ENCODE results near the gene RPTOR.

RPTOR gene

DNA sequence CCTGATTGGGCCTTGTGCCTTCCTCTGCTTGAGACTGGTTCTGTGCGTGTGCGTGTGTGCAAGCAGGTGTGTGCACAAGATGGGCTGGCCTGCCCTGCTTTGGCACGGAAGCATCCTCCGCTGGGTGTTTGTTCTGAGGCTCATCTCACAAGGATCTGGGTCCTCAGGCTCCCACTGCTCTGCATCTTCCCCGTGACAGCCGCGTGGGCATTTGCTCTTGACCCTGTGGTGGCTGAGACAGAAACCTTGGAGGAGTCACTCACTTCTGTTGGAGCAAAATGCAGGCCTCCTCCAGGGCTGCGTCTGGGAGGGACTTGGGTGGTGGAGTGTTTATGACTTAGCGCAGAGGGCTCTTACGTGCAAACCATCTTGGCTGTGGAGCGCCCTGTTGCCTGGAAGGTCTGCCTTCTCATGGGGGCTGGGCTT is 119.2 kb downstream of the RPTOR start:
- H3K4me3 ChIP-seq (ENCODE audit: low read depth, low read length): no peak overlapping the region

DNA sequence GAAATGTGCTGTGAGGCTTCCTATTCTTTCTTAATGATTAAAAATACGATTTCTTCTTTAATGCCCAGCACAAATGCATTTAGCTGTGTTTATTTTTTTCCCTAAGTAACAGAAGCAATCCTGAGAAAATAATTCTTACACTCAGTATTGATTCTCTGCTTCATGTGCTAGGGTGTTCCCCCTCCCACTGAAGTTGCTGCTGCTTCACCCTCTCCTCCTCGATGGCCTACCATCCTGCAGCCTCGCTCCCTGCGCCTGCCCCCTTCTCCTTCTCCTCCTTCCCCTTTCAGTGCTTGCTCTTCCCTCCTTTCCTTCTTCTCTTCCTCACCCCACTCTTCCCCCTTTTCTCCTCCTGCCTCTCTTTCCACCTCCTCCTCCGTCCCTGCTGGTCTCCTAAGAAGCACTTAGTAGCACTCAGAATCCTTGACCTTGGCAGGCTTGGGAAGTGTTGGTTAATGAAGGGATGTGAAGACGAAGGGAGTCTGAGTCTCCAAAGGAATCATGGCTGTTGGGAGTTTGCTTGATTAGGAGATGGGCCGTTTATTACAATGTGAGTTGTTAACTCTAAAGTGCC is 119.7 kb downstream of the RPTOR start:
- H3K4me3 ChIP-seq (ENCODE audit: low read depth, low read length): no peak overlapping the region

DNA sequence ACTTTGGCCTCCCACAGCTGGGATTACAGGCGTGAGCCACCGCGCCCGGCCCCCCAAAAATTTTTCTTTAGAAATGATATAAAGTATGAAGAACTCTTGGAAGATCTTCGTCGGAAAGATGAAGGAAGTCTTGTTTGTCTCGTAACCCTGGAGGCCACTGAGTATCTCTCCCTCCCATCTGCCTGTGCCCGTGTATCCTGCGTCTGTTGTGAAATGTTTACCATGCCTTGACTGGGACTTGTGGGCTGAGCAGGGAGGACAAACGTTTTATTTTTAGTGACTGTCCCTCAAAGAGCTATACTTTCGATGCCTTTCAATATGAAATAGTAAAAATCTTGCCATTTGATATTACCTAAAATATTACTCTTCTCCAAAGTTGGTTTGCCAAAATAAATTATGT is 121.2 kb downstream of the RPTOR start:
- H3K4me3 ChIP-seq (ENCODE audit: low read depth, low read length): no peak overlapping the region

DNA sequence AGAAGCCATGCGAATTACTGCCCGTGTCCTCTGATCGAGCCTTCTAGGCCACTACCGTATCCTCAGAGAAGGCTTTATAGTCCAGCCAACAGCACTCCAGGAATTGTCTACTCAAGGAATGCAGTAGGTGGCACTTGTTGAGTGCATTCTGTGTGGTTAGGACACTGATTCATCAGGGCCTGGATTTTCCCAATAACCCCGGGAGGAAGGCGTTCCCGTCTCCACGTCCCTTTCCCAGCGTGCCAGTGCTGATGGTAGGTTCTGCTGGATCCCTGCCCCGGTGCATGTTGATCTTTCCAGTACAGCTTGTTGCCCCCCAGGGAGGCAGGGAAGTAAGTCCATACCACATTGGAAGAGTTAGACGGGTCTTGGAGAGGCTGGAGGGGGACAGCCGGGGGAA is 122.2 kb downstream of the RPTOR start:
- H3K4me3 ChIP-seq (ENCODE audit: low read depth, low read length): no peak overlapping the region

DNA sequence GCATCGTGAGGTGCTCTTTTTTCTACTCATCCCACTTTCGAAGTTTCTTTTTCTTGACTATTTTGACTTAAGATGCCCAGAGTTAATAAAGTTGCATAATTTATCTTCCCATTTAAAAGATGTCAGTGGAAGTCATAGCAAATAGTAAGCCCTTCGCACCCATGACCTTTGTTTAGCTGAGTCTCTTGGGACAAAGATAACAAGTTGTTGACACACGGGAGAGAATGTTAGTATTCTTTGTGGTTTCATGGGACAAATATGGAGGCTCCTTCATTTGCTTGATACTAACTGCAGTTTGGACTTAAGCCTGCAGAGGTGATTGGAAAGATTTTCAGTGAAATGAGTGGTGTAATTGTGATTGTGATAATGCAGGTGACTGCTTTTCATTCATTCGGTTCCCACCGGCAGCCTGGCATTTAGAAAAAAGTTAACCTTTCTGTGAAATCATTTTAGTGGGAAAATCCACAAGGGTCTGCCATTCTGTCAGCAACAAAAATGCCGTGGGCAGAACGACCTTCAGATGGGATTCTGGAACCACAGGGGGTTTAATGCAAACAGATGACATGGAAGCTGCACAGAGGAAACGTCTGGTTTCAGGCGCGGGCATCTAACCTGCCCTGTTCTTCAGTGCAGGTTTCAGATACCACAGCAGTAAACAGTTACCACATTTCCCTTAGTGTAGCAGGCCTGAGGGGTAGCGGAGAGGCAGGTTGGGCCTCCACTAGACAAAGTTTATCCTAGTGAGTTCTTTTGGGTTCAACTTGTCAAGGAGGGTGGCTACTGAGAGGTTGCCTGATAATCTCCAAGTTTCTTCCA is 123.0 kb downstream of the RPTOR start:
- no peak overlapping the region for H3K4me3 ChIP-seq (ENCODE audit: low read depth, low read length)

DNA sequence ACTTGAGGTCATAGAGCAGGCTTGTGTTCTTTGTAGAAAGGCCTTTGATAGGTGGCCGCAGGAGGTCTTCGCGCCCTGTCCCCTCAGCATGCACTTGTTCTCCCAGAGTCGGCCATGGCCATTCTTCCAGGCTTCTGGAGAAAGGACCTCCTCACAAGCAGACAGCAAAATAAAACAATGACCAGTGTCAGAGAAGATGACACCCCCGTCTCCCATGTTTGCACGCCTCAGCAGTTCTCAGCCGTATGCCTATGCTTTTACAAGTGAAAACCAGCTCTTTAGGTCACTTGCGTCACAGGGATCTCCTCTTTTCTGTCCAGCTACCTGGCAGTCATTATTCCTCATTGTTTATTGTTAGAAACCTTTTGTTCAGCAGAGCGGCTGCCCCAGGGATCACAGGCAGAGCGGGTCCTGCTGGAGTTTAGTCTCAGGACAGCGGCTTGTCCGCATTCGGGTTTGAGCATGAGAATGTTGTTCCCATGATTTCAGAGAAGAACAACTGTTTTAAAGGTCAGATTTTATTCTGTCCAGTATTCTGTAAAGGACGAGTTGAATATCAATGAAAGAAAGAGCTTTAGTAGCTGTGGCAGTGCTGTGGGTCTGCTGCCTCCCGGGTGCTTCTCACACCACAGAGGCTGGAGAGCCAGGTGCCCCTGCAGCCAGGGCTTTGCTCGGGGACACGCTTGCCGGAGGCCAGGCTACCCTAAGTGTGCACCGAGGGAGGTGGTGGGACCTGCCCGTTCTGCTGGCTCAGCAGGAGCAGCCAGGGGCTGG is 123.9 kb downstream of the RPTOR start:
- H3K4me3 ChIP-seq (ENCODE audit: low read depth, low read length): no peak overlapping the region

DNA sequence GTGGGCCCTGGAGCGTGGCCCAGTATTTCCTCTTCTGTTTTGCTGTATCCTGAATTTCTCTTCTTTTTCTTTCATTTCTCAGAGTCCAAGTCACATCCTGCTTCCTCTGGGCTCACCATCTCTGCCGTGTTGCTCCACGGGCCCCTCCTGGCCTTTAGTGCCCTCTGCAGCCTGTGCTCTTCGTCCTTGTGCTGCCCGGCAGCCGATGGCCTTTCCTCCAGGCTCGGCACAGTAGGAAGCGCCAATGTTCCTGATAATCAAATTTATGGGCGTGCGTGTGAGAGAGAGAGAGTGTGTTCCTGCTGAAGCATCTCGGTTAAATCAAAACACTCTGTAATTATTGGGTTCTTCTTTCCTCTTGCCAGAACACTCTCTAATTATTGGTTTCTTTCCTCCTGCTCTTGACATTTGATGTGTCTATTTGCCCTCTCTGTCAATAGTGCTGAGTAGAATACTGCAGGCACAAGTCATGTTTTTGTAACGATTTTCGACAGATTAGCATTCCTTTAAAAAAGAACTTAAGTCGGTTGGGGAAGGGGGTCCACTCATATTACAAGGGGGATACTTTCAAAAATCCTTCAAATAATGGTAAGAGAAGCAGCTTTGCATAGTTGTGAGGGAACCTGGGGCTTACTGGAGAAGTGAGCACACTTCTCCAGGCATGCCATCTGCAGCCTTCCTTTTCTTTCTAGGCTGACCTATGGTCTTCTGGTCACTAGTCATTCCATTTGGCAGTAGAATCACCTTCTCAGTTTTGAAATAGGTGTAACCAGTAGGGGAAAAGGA is 126.6 kb downstream of the RPTOR start:
- no peak overlapping the region for H3K4me3 ChIP-seq (ENCODE audit: low read depth, low read length)

DNA sequence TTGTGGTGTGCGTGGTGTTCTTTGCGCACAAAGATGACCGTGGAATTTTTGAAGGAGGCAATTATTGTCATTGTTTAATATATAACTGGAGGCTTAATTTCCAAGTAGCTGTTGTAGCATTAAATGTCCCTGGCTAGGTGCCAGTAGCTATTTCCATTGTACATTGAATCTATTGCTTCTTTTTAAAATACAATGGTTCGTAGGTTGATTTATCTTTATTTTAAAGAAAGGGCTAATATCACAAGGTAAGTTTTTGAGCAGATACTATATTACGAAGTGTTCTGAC is 127.1 kb downstream of the RPTOR start:
- no peak overlapping the region for H3K4me3 ChIP-seq (ENCODE audit: low read depth, low read length)

DNA sequence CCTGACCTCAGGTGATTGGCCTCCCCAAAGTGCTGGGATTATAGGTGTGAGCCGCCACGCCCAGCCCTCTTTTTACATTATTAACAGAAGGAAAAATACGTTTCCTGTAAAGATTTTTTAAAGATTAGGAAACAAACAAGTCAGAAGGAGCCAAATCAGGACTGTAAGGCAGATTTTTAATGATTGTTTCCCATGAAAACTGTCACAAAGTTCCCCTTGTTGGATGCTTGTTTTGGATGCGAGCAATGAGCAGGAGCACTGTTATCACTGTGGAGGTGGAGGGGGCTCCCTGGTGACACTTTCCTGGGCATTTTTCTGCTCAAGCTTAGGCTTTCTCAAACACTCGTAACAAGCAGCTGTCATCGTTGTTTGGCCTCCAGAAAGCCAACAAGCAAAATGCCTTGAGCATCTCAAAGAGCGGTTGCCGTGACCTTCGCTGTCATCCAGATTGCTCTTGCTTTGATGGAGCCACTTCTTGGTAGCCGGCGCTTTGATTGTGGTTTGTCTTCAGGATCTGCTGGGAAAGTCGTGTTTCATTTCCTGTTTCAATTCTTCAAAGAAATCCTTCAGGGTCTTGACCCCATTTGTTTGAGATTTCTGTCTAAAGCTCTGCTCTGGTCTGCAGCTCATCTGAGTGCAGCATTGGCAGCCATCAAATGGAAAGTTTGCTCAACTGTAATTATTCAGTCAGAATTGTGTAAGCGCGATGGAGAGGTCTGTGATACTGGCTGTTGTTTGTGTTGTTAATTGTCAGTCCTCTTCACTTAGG is 128.7 kb downstream of the RPTOR start:
- no peak overlapping the region for H3K4me3 ChIP-seq (ENCODE audit: low read depth, low read length)

DNA sequence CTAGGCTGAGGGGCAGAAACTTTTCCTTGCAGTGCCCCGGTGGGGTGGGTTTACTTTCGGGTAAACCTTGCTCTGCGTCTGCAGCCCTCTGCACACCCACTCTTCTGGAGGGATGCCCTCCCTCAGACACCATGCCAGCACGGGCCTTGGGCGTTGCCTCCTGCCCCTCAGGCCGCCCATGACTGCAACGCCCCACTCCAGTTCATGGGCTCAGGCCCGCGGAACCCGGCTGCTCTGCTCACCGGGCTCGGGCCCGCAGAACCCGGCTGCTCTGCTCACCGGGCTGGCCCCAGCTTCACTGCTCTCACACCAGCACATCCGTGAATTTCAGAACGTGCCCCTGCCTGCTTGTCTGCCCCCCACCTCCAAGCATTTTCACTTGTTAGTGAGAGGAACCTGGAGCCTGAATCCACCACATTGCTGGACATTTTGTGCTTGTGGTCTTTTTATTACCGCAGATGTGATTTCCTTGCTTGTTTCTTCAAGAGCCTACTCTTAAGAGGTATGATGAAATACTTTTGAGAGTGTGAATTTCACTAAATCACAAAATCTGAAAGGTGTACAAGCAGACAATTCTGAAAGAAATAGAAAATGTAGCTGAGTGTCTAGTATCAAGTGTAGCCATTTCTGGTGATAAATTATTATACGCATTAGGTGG is 130.9 kb downstream of the RPTOR start:
- no peak overlapping the region for H3K4me3 ChIP-seq (ENCODE audit: low read depth, low read length)

DNA sequence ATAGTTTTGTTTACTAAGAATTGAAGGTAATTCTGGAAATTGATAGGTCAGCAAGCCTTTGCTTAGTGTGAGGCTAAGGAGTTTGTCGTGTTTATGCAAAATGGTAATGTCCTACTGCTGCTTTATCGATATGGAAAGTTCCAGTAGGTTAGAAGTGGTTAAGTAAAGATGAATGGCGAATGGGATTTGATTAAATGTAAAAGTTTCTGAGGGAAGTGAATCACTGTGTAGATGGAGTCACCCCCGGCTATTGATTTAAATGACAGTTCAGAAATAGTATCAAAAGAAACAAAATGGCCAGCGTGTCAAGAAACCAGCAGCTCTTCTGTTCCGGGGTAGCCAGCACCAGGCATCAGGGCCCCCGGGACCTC is 131.4 kb downstream of the RPTOR start:
- no peak overlapping the region for H3K4me3 ChIP-seq (ENCODE audit: low read depth, low read length)

DNA sequence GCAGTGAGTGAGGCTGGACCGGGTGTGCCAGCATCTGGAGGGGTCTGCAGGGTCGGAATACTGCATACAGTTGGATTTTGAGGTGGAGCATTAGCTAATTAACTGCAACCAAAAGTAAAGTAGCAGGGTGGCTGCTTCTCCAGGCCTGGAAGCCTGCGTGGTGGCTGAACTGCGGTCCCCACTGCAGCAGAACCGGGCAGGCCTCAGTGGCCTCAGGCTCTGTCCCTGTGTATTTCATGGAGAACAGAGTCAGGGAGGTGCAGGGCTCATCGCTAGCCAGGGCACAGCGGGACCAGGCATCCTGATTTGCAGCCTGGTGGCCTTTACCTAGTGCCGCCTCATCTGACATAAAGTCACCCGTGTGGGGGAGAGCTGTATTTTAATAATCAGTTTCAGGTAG is 131.9 kb downstream of the RPTOR start:
- H3K4me3 ChIP-seq (ENCODE audit: low read depth, low read length): no peak overlapping the region

DNA sequence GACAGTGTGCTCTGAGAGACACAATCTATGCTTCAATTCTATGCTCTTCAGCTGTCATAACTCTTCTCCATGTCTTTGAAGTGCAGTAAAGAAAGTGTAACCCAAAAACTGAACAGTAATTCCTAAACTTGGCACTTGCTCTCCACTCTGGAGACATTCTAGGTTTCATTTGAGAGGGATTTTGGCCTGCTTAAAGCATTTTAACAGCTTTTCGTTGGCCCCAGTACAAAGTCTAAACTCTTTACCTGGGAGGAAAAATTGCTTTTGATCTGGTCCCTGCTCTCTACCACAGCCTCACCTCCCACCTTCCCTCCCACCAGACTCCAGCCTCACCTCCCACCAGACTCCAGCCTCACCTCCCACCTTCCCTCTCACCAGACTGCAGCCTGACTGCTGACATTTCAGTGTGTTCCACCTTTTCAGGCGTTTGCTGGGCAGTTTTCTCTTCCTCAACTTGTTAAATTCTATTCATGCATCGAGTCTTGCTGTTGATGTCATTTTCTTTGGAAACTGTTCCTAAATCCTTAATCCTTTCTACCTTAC is 132.6 kb downstream of the RPTOR start:
- H3K4me3 ChIP-seq (ENCODE audit: low read depth, low read length): no peak overlapping the region

DNA sequence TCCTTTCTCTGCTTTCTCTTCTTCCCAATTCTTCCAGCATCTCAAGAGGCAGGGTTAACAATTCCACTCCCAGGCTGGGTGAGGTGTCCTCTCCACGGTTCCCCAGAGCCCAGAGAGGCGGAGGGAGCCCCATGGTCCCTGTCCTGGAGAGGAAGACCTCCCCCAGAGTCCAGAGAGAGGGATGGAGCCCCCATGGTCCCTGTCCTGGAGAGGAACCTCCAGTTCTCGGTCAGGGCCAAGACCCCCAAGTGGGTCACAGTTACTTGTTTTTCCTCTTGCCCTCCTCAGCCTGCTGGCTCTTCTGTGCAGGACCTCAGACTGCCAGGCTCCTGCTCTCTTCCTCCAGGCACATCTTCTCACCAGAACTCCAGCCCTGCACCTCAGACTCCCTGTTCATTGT is 135.2 kb downstream of the RPTOR start:
- H3K4me3 ChIP-seq (ENCODE audit: low read depth, low read length): no peak overlapping the region

DNA sequence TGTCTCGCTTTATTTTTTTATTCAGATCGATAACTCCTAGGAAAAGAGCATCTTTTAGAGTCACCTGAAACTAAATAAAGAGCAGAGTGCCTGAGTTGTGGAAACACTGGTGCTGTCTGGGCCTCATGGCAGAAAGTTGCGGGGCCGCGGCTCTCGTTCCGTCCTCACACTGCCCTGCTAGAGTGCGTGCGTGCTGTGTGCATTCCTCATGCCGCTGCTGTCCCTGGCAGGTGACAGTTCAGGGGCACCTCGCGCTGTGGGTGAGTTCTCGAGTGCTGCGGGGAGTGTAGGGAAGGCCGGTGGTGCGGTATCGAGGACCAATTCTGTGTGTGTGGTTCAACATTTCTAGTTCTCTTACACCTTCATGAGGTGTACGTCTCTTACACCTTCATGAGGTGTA is 136.6 kb downstream of the RPTOR start:
- H3K4me3 ChIP-seq (ENCODE audit: low read depth, low read length): no peak overlapping the region

DNA sequence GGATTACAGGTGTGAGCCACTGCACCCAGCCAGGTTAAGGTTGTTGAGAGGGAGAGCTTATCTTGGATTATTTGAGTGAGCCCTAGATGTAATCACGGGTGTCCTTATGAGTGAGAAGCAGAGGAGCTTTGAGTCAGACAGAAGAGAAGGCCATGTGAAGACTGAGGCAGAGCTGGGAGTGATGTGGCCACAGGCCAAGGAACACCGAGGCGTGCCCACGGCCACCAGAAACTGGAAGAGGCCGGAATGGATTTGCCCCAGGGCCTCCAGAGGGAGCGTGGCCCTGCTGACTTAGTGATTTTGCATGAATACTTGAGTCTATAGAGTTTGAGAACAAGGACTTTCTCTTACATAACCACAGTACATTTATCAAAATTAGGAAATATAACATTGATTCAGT is 137.7 kb downstream of the RPTOR start:
- H3K4me3 ChIP-seq (ENCODE audit: low read depth, low read length): no peak overlapping the region

DNA sequence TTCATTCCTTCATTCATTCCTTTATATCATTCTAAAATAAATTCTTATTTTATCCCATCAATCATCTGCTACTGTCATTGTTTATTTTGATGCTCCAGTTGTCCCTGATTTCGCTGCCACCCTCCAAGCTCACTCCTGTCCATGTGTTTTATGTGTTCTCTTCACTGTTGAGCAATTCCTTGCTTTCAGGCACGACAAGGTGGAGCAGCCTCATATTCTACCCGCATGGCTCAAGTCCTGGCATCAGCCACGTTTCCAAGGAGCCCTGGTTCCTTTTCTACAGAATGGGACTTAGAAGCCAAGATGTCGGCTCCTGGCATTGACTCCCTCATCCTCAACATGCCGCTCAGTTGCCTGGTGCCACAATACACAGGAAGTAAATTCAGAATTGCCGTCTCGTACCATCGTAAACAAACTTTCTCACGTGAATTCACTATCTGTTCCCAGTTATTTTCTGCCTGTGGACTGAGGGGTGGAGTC is 139.0 kb downstream of the RPTOR start:
- H3K4me3 ChIP-seq (ENCODE audit: low read depth, low read length): no peak overlapping the region

DNA sequence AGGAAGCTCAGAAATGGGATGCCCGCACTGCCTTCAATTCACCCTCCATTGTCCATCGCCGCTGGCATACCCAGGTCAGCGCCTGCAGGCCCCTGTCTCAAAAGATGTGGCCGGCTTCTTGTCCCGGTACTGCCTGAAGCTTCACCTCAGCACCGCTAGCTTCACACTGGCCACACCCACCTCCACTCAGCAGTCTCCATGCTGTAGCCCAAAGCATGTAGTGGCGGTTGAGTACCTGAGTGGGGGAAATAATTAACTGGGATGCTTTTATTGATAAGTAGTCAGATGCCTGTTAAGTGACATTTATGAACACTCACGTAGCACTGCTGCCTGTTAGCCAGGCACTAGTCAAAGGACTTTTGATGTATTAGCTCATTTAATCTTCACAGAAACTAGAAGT is 143.2 kb downstream of the RPTOR start:
- no peak overlapping the region for H3K4me3 ChIP-seq (ENCODE audit: low read depth, low read length)

DNA sequence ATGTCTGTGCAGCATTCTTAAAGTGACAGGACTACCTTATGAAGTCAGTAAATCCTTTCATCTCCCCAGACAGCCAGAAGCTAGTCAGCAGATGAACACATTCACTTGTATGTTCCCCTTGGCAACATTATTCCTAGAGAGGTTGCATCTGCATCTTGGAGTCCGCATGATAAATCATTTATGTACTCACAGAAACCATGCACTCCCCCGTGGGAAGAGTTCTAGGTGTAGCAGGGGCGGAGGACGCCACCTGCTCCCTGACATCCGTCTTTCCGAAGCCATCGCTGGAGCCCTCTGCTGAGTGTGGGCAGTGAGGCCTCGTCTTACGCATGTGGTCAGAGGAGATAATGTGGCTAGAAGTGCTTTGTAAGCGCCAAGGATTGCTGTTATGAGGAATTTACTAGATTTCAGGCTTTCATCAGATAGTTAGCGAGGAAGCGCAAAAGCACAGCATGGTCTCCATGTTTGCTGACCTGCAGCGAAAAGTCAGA is 144.5 kb downstream of the RPTOR start:
- no peak overlapping the region for H3K4me3 ChIP-seq (ENCODE audit: low read depth, low read length)

DNA sequence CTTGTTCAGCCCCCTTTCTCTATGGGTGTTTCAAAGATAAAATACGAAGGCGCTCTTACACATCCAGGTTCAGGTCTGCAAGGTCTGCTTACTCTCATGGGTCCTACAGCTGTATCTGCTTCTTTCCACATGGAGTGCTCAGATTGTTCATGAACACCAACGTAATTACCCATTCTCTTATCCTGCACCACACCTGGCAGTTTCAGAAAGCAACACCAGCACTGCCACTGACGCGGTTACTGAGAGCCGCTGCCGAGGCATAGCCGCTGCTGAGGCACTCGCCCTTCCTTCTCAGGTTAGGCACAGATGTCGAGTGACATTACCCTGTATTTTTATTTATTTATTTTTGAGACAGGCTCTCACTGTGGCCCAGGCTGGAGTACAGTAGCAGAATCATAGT is 147.1 kb downstream of the RPTOR start:
- no peak overlapping the region for H3K4me3 ChIP-seq (ENCODE audit: low read depth, low read length)
